Measurements from ENCODE around the gene RAC3.

- TF ChIP-seq CTCF (IDR thresholded peaks at IDR 0.05) = no peak
- no peak for TF ChIP-seq POLR2A (IDR thresholded peaks at IDR 0.05)
These were observed 48.4 kb upstream of the RAC3 start for GRCh38 chr17:81983011-81983638.

Measured in testis (tissue), 2 donors.